Measurements from ENCODE around the gene NPR2.

Gene NPR2

GRCh38 chr9:35755071-35755470 is 36.3 kb upstream of the NPR2 start:
- no peak overlapping the region for H3K4me3 ChIP-seq (ENCODE audit: insufficient read depth, low read length, poor library complexity, severe bottlenecking)
- H3K79me2 ChIP-seq (ENCODE audit: insufficient read depth, low read length): no peaks in the 10 kb centered on the region
- H3K27ac ChIP-seq (ENCODE audit: low read depth, low read length): no peak overlapping the region
- H3K36me3 ChIP-seq (ENCODE audit: low read length): no peaks in the 10 kb centered on the region
- no peaks in the 10 kb centered on the region for H3K9me2 ChIP-seq (replicated peaks; ENCODE audit: insufficient read depth, low read length)
- no peak overlapping the region for H3K9ac ChIP-seq (ENCODE audit: low read length)
- peaks cover 18% of the 10 kb centered on the region for H3F3A ChIP-seq (ENCODE audit: insufficient read depth)
- no peak overlapping the region for H3K4me2 ChIP-seq (ENCODE audit: low read depth, low read length, poor library complexity, severe bottlenecking)
- no peak overlapping the region for H2AFZ ChIP-seq (ENCODE audit: low read depth, low read length, severe bottlenecking)
- no peaks in the 10 kb centered on the region for H3K9me3 ChIP-seq (ENCODE audit: insufficient read depth, low read length)
- TF ChIP-seq EZH2phosphoT487 (conservative IDR thresholded peaks at IDR 0.05; ENCODE audit: low read length) (no peak), CTCF (IDR thresholded peaks at IDR 0.05; ENCODE audit: insufficient read depth, low read length, poor library complexity, severe bottlenecking) (no peak)
- no peaks in the 10 kb centered on the region for H3K27me3 ChIP-seq (ENCODE audit: low read length)
- no peaks in the 10 kb centered on the region for H4K20me1 ChIP-seq (ENCODE audit: low read depth, low read length)

GRCh38 chr9:35756275-35757225 is 34.8 kb upstream of the NPR2 start:
- Histone ChIP-seq H3K27ac (ENCODE audit: low read depth, low read length) (peak overlapping the region; percentile 64), H3K79me2 (ENCODE audit: insufficient read depth, low read length) (no peaks in the 10 kb centered on the region), H3K9me3 (ENCODE audit: insufficient read depth, low read length) (no peaks in the 10 kb centered on the region), H3K36me3 (ENCODE audit: low read length) (no peaks in the 10 kb centered on the region), H3F3A (ENCODE audit: insufficient read depth) (peaks cover 18% of the 10 kb centered on the region), H3K9me2 (replicated peaks; ENCODE audit: insufficient read depth, low read length) (no peaks in the 10 kb centered on the region), H3K9ac (ENCODE audit: low read length) (peak overlapping the region; percentile 66), H3K27me3 (ENCODE audit: low read length) (no peaks in the 10 kb centered on the region), H4K20me1 (ENCODE audit: low read depth, low read length) (no peaks in the 10 kb centered on the region), H3K4me3 (ENCODE audit: insufficient read depth, low read length, poor library complexity, severe bottlenecking) (peak overlapping the region; percentile 71), H3K4me2 (ENCODE audit: low read depth, low read length, poor library complexity, severe bottlenecking) (peak overlapping the region; percentile 69), H2AFZ (ENCODE audit: low read depth, low read length, severe bottlenecking) (peak overlapping the region; percentile 78)
- TF ChIP-seq EZH2phosphoT487 (conservative IDR thresholded peaks at IDR 0.05; ENCODE audit: low read length): no peak
- peak; percentile 99 for TF ChIP-seq CTCF (IDR thresholded peaks at IDR 0.05; ENCODE audit: insufficient read depth, low read length, poor library complexity, severe bottlenecking)

- H3K27ac ChIP-seq (ENCODE audit: low read depth, low read length): peak overlapping the region; percentile 64
These were observed 34.0 kb upstream of the NPR2 start for GRCh38 chr9:35757226-35757891.

More at GRCh38 chr9:35757226-35757891, 34.0 kb upstream of the NPR2 start:
- peak overlapping the region; percentile 69 for H3K4me2 ChIP-seq (ENCODE audit: low read depth, low read length, poor library complexity, severe bottlenecking)
- no peaks in the 10 kb centered on the region for H3K36me3 ChIP-seq (ENCODE audit: low read length)
- H3F3A ChIP-seq (ENCODE audit: insufficient read depth): peaks cover 18% of the 10 kb centered on the region
- no peaks in the 10 kb centered on the region for H3K79me2 ChIP-seq (ENCODE audit: insufficient read depth, low read length)
- H3K27me3 ChIP-seq (ENCODE audit: low read length): no peaks in the 10 kb centered on the region
- no peaks in the 10 kb centered on the region for H3K9me2 ChIP-seq (replicated peaks; ENCODE audit: insufficient read depth, low read length)
- no peak for TF ChIP-seq EZH2phosphoT487 (conservative IDR thresholded peaks at IDR 0.05; ENCODE audit: low read length)
- no peak for TF ChIP-seq CTCF (IDR thresholded peaks at IDR 0.05; ENCODE audit: insufficient read depth, low read length, poor library complexity, severe bottlenecking)
- no peaks in the 10 kb centered on the region for H4K20me1 ChIP-seq (ENCODE audit: low read depth, low read length)
- H2AFZ ChIP-seq (ENCODE audit: low read depth, low read length, severe bottlenecking): peak overlapping the region; percentile 78
- peak overlapping the region; percentile 71 for H3K4me3 ChIP-seq (ENCODE audit: insufficient read depth, low read length, poor library complexity, severe bottlenecking)
- no peaks in the 10 kb centered on the region for H3K9me3 ChIP-seq (ENCODE audit: insufficient read depth, low read length)
- peak overlapping the region; percentile 66 for H3K9ac ChIP-seq (ENCODE audit: low read length)
